Measurements from ENCODE around the gene ZNF513.
A peak's percentile ranks its signal among the peaks of the same experiment; 100 is the strongest.

ZNF513 gene

GRCh38 chr2:27390822-27391679 is 10.5 kb upstream of the ZNF513 start:
- DNase-seq (ENCODE audit: low spot score) = no peak

DNA sequence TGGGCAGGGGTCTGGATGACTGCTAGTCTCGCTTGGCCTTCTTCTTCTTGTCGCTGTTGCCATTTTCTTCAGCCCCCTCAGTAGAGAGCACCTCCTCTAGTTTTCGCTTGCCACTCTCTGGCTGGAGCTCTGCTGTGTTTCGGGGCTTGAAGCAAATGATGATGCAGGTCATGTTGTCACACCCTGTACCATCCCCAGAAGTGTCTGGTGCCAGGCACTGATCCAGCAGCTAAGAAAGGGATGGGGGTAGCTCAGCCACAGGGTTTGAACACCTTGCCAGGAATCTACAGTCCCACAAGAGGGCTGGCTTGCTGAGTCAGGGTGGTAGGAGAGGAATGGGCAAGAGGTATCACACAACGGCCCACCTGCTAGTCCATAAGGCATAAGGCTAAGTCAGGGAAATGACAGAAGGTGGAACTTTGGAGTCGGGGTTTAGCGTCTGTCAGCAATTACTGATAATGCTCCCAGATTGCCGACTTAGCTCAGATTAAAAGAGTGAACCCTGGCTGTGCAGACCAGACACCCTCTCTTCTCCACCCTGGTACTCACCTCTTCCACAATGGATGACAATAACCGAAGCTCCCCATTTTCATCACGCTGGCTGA is 1.1 kb upstream of the ZNF513 start:
- DNase-seq (ENCODE audit: low spot score) = no peak

- peak; percentile 90 for DNase-seq (ENCODE audit: low spot score)
Observed at GRCh38 chr2:27379836-27380625, 503 bp downstream of the ZNF513 start.

DNA sequence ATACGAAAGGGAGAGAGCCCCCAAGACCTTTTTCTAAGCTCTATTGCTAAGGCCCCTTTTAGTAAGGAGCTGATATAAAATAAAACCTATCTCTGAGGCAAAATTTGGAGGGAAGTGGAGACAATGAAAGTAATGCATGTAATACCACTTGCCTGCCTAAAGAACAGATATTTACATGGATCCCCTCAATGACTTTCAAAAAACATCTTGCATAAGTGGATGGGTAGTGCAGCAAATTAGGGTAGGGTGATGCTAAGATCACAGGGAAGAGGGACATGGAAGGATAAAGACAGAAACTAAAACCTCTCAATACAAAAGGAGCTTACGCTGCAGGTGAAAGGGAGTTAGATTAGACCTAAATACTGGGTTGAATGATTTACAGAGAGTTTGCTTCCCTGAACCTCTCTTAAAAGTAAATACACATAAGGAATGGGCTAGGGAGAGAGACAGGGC is 1.1 kb downstream of the ZNF513 start:
- DNase-seq (ENCODE audit: low spot score) = no peak

DNA sequence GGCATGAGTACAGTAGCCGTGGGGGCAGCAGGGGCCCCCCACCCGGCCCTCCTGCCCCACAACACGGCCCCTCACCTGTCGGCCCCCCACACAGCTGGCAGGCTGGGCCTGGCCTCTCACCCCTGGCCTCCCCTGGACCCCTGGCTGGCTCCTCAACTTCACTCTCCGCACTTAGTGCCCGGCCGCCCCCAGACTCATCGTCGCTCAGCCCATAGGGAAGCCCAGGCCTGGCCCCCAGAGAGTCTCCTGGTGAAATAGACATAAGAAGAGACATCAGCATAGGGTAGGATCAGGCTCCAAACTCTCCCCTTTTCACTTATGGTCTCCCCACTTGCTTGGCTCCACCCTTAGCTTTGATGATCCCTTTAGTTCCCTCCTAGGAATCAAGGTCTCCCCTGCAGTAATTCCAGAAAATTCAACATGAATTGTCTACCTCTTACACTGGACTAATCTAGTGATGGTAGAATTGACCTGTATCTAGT is 1.7 kb downstream of the ZNF513 start:
- DNase-seq (ENCODE audit: low spot score) = no peak

GRCh38 chr2:27378096-27378808 is 2.3 kb downstream of the ZNF513 start:
- no peak for DNase-seq (ENCODE audit: low spot score)

GRCh38 chr2:27377618-27378095 is 2.9 kb downstream of the ZNF513 start:
- no peak for DNase-seq (ENCODE audit: low spot score)

GRCh38 chr2:27376866-27377617 is 3.5 kb downstream of the ZNF513 start:
- no peak for DNase-seq (ENCODE audit: low spot score)

DNA sequence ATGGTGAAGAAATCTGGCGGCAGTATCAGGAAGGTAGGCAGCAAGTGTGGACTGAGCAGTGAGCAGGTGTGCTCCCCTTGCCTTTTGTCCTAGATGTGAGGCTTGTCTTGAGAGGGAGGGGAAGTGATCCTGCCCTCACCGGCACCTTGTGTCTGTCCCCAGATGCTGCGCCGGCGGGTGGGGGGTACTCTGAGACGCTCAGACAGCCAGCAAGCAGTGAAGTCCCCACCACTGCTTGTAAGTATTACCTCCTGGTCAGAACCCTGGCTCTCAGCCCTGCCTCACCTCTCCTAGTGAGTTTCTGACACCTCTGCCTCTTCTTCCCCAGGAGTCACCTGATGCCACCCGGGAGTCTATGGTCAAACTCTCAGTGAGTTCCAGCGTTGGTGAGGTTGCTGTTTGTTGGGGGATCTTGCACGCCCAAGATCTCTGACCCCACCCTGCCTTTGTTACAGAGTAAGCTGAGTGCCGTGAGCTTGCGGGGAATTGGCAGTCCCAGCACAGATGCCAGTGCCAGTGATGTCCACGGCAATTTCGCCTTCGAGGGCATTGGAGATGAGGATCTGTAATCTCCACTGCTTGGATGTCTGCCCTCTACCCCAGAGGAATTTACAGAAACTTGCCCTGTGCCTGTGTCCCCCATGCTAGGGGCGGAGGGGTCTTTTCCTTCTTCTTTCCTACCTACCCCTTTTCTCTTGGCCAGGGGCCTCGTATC is 4.2 kb downstream of the ZNF513 start:
- no peak for DNase-seq (ENCODE audit: low spot score)

GRCh38 chr2:27375513-27376099 is 4.9 kb downstream of the ZNF513 start:
- DNase-seq (ENCODE audit: low spot score) = no peak

- DNase-seq (ENCODE audit: low spot score) = no peak
Observed at GRCh38 chr2:27373567-27373966, 7.0 kb downstream of the ZNF513 start.

DNA sequence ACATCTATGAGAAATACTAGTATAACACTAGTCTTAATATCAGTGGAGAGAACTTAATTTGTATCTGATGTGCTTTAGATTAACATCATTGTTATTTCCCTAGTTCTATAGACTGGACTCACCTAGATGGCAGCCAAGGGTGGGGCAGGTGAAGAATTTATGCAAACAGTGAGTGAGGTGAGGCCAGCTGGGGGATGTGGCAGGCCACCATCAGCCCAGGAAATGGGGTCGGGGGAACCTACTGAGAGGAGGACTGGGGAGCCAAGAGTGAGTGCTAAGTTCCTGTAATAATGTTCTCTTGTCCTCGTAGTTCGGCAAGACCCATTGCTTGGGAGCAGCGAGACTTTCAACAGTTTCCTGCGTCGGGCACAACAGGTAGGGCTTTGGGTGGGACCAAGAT is 7.6 kb downstream of the ZNF513 start:
- DNase-seq (ENCODE audit: low spot score) = no peak

- no peak for DNase-seq (ENCODE audit: low spot score)
Observed at GRCh38 chr2:27370816-27371620, 9.5 kb downstream of the ZNF513 start.

- DNase-seq (ENCODE audit: low spot score) = peak; percentile 99
Observed at GRCh38 chr2:27370026-27370815, 10.3 kb downstream of the ZNF513 start, which contains the start of the genes EIF2B4 and SNX17. Gene EIF2B4 (minus strand): TSS chr2:27370338. CDS start chr2:27370314, 24 bp downstream. Gene SNX17 (plus strand): TSS chr2:27370616. CDS start chr2:27370744, 128 bp downstream.

GRCh38 chr2:27369471-27370025 is 11.0 kb downstream of the ZNF513 start:
- no peak for DNase-seq (ENCODE audit: low spot score)

DNA sequence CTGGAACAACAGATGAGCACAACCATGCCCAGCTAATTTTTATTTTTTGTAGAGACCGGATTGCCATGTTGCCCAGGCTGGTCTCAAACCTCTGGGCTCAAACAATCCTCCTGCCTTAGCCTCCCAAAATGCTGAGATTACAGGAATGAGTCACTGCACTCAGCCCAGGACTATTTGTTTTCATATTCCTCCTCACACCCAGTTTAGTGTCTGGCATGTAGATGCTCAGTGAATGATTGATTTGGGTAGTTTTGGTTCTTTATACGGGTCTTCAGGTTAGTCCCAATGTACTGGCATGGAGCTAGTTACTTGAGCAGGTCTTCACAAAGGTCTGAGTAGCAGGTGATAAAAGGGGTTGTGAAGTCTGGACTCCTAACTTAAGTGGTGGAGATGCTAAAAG is 16.6 kb downstream of the ZNF513 start:
- DNase-seq (ENCODE audit: low spot score) = no peak

DNA sequence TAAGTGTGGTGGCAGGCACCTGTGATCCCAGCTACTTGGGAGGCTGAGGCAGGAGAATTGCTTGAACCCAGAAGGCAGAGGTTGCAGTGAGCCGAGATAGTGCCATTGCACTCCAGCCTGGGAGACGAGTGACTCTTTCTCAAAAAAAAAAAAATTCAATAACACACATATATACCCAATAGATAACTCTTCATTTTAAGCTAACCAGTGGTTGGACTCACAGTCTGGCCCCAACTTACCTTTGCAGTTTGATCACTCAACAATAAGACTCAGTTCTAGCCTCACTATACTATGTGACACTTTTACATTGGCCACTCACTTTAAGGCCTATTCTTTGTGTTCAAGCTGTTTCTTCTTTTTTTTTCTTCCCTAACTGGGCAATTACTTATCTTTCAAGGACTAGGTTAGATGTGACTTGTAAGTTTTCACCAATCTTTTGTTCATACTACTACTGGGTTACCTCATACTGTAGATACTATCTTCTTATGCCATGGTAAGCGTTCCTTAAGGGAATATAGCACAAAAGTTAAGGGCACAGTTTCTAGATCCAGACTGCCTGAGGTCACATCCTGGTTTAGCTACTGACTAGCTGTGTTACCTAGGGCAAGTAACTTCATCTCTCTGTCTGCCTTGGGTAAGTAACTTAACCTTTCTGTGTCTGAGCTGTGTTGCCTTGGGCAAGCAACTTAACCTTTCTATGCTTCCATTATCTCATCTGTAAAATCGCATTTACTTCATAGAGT is 17.7 kb downstream of the ZNF513 start:
- DNase-seq (ENCODE audit: low spot score) = no peak

Measured in ecto neural progenitor cell (in vitro differentiated cells).